ENCODE measurements around the gene APLF.

DNA sequence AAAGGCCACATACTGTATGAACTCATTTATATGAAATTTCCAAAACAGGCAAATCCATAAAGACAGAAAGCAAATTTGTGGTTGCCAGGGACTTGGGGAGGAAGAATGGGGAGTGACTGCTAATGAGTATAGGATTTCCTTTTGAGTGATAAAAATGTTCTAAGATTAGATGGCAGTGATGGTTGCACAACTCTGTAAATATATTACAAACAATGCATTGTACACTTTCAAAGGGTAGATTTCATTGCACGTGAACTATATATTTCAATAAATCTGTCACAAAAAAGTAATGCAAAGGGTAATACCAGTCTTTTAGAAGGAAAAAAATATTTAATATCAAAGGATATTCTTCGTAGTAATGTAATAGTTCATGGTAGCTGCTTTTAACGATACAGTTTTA is 112.3 kb downstream of the APLF start:
- TF ChIP-seq, protein P1, sequence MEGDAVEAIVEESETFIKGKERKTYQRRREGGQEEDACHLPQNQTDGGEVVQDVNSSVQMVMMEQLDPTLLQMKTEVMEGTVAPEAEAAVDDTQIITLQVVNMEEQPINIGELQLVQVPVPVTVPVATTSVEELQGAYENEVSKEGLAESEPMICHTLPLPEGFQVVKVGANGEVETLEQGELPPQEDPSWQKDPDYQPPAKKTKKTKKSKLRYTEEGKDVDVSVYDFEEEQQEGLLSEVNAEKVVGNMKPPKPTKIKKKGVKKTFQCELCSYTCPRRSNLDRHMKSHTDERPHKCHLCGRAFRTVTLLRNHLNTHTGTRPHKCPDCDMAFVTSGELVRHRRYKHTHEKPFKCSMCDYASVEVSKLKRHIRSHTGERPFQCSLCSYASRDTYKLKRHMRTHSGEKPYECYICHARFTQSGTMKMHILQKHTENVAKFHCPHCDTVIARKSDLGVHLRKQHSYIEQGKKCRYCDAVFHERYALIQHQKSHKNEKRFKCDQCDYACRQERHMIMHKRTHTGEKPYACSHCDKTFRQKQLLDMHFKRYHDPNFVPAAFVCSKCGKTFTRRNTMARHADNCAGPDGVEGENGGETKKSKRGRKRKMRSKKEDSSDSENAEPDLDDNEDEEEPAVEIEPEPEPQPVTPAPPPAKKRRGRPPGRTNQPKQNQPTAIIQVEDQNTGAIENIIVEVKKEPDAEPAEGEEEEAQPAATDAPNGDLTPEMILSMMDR (IDR thresholded peaks at IDR 0.05; ENCODE audit: low read length): no peak
- TF ChIP-seq EZH2phosphoT487 (IDR thresholded peaks at IDR 0.05; ENCODE audit: low read length) (no peak), EZH2 (optimal IDR thresholded peaks at IDR 0.05; ENCODE audit: low read depth, low read length) (no peak)

Data from MM.1S (cell line).